SK-N-SH treated with all-trans-retinoic acid at 6 μM for 48 hours (cell line): ENCODE results near the gene TLNRD1.

Experiments used
- ATAC-seq: fragments of 200-7000 bp; cut with Tn5 transposase; 3 replicates; pipeline ENCODE4 v1.9.1; 2020; ENCODE audit warnings: mild to moderate bottlenecking, moderate library complexity
- ARNTL ChIP-seq: fragments of 450-650 bp; formaldehyde crosslinking; IDR thresholded peaks from 2 replicates; pipeline ENCODE4 v1.5.0; 2020; ENCODE audit warnings: low read depth, mild to moderate bottlenecking, moderate library complexity, borderline replicate concordance
- BACH2 ChIP-seq: fragments of 250-450 bp; sonication (Bioruptor Pico); IDR thresholded peaks from 2 replicates; pipeline ENCODE4 v1.9.0; 2021; ENCODE audit warnings: mild to moderate bottlenecking, borderline replicate concordance
- CREB5 ChIP-seq: fragments of 250-450 bp; sonication (Bioruptor Pico); IDR thresholded peaks from 2 replicates; pipeline ENCODE4 v1.5.1; 2020; ENCODE audit warnings: low read depth, mild to moderate bottlenecking, moderate library complexity
- ESRRG ChIP-seq: fragments of 250-450 bp; sonication (Bioruptor Pico); IDR thresholded peaks from 2 replicates; pipeline ENCODE4 v1.6.1; 2021; ENCODE audit warnings: mild to moderate bottlenecking
- GLIS3 ChIP-seq: fragments of 250-450 bp; sonication (Bioruptor Pico); IDR thresholded peaks from 2 replicates; pipeline ENCODE4 v1.5.0; 2020; ENCODE audit warnings: mild to moderate bottlenecking, moderate library complexity
- ISL1 ChIP-seq: fragments of 250-450 bp; sonication (Bioruptor Pico); IDR thresholded peaks from 2 replicates; pipeline ENCODE4 v2.1.2; 2022; ENCODE audit warnings: mild to moderate bottlenecking, moderate library complexity
- OSR1 ChIP-seq: fragments of 250-450 bp; sonication (Bioruptor Pico); IDR thresholded peaks from 2 replicates; pipeline ENCODE4 v1.8.0; 2022; ENCODE audit warnings: moderate library complexity, mild to moderate bottlenecking, inconsistent platforms
- PATZ1 ChIP-seq: fragments of 250-450 bp; sonication (Bioruptor Pico); IDR thresholded peaks from 2 replicates; pipeline ENCODE4 v1.8.0; 2020; ENCODE audit warnings: mild to moderate bottlenecking, moderate library complexity, borderline replicate concordance
- POU6F1 ChIP-seq: fragments of 250-450 bp; sonication (Bioruptor Pico); IDR thresholded peaks from 2 replicates; pipeline ENCODE4 v1.8.0; 2021; ENCODE audit warnings: low read depth, mild to moderate bottlenecking, moderate library complexity, borderline replicate concordance
- RARB ChIP-seq: fragments of 250-450 bp; sonication (Bioruptor Pico); IDR thresholded peaks from 2 replicates; pipeline ENCODE4 v1.8.0; 2021; ENCODE audit warnings: mild to moderate bottlenecking, moderate library complexity
- SNAI2 ChIP-seq: fragments of 250-450 bp; sonication (Bioruptor Pico); IDR thresholded peaks from 2 replicates; pipeline ENCODE4 v1.5.0; 2020; ENCODE audit warnings: mild to moderate bottlenecking, moderate library complexity
- TCF4 ChIP-seq: fragments of 250-450 bp; sonication (Bioruptor Pico); IDR thresholded peaks from 2 replicates; pipeline ENCODE4 v1.8.0; 2021; ENCODE audit warnings: mild to moderate bottlenecking, moderate library complexity, borderline replicate concordance
- TOX ChIP-seq: fragments of 250-450 bp; sonication (Bioruptor Pico); IDR thresholded peaks from 2 replicates; pipeline ENCODE4 v1.8.0; 2021; ENCODE audit warnings: mild to moderate bottlenecking, moderate library complexity, borderline replicate concordance
- ZC3H10 ChIP-seq: fragments of 250-450 bp; sonication (Bioruptor Pico); IDR thresholded peaks from 2 replicates; pipeline ENCODE4 v1.5.1; 2021; ENCODE audit warnings: mild to moderate bottlenecking, moderate library complexity
- ZFP3 ChIP-seq: fragments of 250-450 bp; sonication (Bioruptor Pico); IDR thresholded peaks from 2 replicates; pipeline ENCODE4 v1.5.0; 2020; ENCODE audit warnings: mild to moderate bottlenecking, moderate library complexity
- ZFP30 ChIP-seq: fragments of 450-650 bp; formaldehyde crosslinking; IDR thresholded peaks from 2 replicates; pipeline ENCODE4 v1.5.0; 2022; ENCODE audit warnings: mild to moderate bottlenecking, moderate library complexity
- ZNF565 ChIP-seq: fragments of 450-650 bp; formaldehyde crosslinking; conservative IDR thresholded peaks from 2 replicates; pipeline ENCODE4 v1.5.0; 2020; ENCODE audit warnings: low read depth, mild to moderate bottlenecking, moderate library complexity
- ZNF70 ChIP-seq: fragments of 450-650 bp; formaldehyde crosslinking; IDR thresholded peaks from 2 replicates; pipeline ENCODE4 v1.5.0; 2020; ENCODE audit warnings: mild to moderate bottlenecking, moderate library complexity
- ZNF8 ChIP-seq: fragments of 450-650 bp; formaldehyde crosslinking; IDR thresholded peaks from 2 replicates; pipeline ENCODE4 v1.5.0; 2020; ENCODE audit warnings: mild to moderate bottlenecking, moderate library complexity
- TF ChIP-seq, protein P1 (sequence below): fragments of 250-450 bp; sonication (Bioruptor Pico); IDR thresholded peaks from 2 replicates; pipeline ENCODE4 v1.5.0; 2020; ENCODE audit warnings: mild to moderate bottlenecking, moderate library complexity

Gene TLNRD1

DNA sequence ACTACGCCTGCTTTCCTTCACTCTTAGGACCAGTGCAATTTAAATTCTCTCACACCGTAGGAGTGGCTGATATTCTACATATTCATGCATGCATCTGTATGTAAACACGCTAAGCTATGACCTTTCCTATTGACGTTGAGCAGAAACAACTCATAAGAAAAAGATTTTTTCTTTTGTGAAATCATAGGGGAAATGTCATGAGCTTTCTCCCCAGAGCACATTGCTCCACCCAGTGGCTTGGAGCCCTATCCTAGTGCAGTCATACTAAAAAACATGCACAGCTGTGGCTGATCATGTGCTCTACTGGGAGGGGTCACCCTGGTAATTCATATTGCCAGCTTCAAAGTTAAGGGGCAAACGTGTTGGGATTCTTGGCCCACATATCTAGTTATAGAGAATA is 9.3 kb upstream of the TLNRD1 start (continued):
- TF ChIP-seq ZNF70 (CRISPR knock-in tag) = no peak
- no peak for TF ChIP-seq ZNF8 (CRISPR knock-in tag)
- no peak for TF ChIP-seq ARNTL (CRISPR knock-in tag)
- TF ChIP-seq ZC3H10 (CRISPR knock-in tag) = no peak
- no peak for TF ChIP-seq RARB (CRISPR knock-in tag)
- TF ChIP-seq GLIS3 = no peak
- no peak for TF ChIP-seq BACH2
- TF ChIP-seq ESRRG (CRISPR knock-in tag) = no peak
- TF ChIP-seq PATZ1 (CRISPR knock-in tag) = no peak

- TF ChIP-seq ZFP3 (CRISPR knock-in tag) = no peak
- TF ChIP-seq GLIS3 = no peak
- TF ChIP-seq OSR1 (CRISPR knock-in tag) = no peak
- TF ChIP-seq RARB (CRISPR knock-in tag) = no peak
- no peak for TF ChIP-seq TCF4 (CRISPR knock-in tag)
- no peak for TF ChIP-seq SNAI2 (CRISPR knock-in tag)
- TF ChIP-seq BACH2 = no peak
- TF ChIP-seq CREB5 (CRISPR knock-in tag) = no peak
- TF ChIP-seq ZFP30 (CRISPR knock-in tag) = no peak
Measured at GRCh38 chr15:80992006-80992405, 8.7 kb upstream of the TLNRD1 start.

DNA sequence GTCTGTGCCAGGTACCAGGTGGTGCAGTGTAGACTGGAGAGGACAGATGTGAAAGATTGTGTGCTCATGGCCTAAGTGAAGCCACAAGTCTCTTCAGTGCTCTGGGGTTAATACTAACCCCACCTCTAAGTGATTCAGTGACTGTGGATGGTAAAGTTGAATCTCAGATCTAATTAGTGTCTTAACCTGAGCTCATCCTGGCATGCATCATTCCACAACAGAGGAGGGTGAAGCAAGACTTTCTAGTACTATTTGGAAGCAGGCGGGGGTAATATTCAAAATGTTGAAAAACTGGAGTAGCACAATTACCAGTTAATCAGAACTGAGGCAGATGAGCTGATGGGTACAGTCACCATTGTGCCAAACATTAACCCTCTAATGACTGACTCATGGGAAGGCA is 8.3 kb upstream of the TLNRD1 start:
- TF ChIP-seq ISL1 (no peak), ZC3H10 (CRISPR knock-in tag) (no peak), ZFP3 (CRISPR knock-in tag) (no peak), ZNF565 (CRISPR knock-in tag) (no peak), RARB (CRISPR knock-in tag) (no peak), OSR1 (CRISPR knock-in tag) (no peak), SNAI2 (CRISPR knock-in tag) (no peak), BACH2 (no peak), CREB5 (CRISPR knock-in tag) (no peak), TOX (CRISPR knock-in tag) (no peak), ZNF8 (CRISPR knock-in tag) (no peak), POU6F1 (CRISPR knock-in tag) (no peak), GLIS3 (no peak), ZFP30 (CRISPR knock-in tag) (no peak)
- TF ChIP-seq, protein P1, sequence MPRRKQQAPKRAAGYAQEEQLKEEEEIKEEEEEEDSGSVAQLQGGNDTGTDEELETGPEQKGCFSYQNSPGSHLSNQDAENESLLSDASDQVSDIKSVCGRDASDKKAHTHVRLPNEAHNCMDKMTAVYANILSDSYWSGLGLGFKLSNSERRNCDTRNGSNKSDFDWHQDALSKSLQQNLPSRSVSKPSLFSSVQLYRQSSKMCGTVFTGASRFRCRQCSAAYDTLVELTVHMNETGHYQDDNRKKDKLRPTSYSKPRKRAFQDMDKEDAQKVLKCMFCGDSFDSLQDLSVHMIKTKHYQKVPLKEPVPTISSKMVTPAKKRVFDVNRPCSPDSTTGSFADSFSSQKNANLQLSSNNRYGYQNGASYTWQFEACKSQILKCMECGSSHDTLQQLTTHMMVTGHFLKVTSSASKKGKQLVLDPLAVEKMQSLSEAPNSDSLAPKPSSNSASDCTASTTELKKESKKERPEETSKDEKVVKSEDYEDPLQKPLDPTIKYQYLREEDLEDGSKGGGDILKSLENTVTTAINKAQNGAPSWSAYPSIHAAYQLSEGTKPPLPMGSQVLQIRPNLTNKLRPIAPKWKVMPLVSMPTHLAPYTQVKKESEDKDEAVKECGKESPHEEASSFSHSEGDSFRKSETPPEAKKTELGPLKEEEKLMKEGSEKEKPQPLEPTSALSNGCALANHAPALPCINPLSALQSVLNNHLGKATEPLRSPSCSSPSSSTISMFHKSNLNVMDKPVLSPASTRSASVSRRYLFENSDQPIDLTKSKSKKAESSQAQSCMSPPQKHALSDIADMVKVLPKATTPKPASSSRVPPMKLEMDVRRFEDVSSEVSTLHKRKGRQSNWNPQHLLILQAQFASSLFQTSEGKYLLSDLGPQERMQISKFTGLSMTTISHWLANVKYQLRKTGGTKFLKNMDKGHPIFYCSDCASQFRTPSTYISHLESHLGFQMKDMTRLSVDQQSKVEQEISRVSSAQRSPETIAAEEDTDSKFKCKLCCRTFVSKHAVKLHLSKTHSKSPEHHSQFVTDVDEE (CRISPR knock-in tag) = no peak
- TF ChIP-seq, all 23 proteins: peak for 0
- no peak for ATAC-seq

More at GRCh38 chr15:80992006-80992405, 8.7 kb upstream of the TLNRD1 start:
- no peak for ATAC-seq

- TF ChIP-seq ZC3H10 (CRISPR knock-in tag) (no peak), ZNF70 (CRISPR knock-in tag) (no peak), ESRRG (CRISPR knock-in tag) (no peak), BACH2 (no peak)
- ATAC-seq = no peak
Measured at GRCh38 chr15:80996247-80996646, 4.5 kb upstream of the TLNRD1 start.
